ENCODE results near the gene DPH2.

- TF ChIP-seq CTCF (IDR thresholded peaks at IDR 0.05; ENCODE audit: control extremely low read depth in 1 of 3, insufficient read depth in 1 of 3, low read depth in 1 of 3, low read length in 3 of 3) (no peak), GTF2F1 (IDR thresholded peaks at IDR 0.05; ENCODE audit: borderline replicate concordance, low read depth, low read length) (no peak), MAX (IDR thresholded peaks at IDR 0.05) (no peak), USF2 (IDR thresholded peaks at IDR 0.05; ENCODE audit: low read length) (no peak), POLR2AphosphoS5 (IDR thresholded peaks at IDR 0.05; ENCODE audit: low read depth, low read length) (no peak), POLR2A (IDR thresholded peaks at IDR 0.05; ENCODE audit: control extremely low read depth in 1 of 2, low read depth in 2 of 2, low read length in 2 of 2) (no peak; a peak in 1 of 3 replicates), SIRT6 (IDR thresholded peaks at IDR 0.05; ENCODE audit: low read length) (no peak), FOSL1 (IDR thresholded peaks at IDR 0.05; ENCODE audit: insufficient read depth, low read depth, low read length) (no peak), SRF (IDR thresholded peaks at IDR 0.05; ENCODE audit: low read depth, low read length) (no peak), JUND (IDR thresholded peaks at IDR 0.05; ENCODE audit: low read length) (no peak), GABPA (IDR thresholded peaks at IDR 0.05; ENCODE audit: borderline replicate concordance, insufficient read depth, low read length) (no peak)
Measured at GRCh38 chr1:43945674-43946235, 24.1 kb upstream of the DPH2 start.

Measured in H1 (cell line).